GM21619 (cell line): ENCODE results near the gene LRRC47.

Experiments
- ATAC-seq: cut with Tn5 transposase; IDR thresholded peaks from one replicate; pipeline ENCODE4 v1.9.1; 2021; ENCODE audit not compliant: unreplicated experiment

Gene LRRC47

DNA sequence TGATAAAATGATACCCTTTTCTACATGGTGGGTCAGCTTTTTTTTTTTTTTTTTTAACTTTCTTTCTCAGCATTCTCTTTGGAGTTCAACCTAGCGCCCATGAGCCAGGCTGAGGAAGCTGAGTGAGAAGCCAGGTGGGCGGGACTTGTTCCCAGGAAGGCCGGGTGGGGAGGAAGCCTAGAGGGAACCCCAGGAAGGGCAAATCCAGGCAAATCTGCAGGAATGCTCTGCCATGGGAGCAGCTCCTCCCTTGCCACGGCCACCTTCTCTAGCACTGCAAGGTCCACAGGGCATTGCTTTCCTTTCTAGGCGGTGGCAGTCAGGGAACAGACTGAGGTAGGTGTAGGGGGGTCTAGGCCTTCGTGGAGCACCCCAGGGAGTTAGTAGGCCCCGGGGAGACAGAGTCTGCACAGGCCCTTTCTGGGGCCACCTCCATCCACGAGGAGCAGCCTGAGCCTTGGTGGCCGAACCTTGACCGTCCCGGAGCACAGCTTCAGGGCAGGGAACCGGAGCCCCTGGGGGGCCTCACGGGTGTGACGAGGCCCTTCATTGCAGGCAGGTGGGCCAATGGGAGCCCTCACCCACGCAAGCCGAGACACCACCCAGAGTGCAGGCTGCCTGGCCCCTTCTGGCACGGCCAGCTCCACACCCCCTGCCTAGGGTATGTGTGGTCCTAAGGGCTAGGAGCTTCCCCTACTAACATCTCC, 62.3 kb downstream of the LRRC47 start:
- ATAC-seq = no peak

DNA sequence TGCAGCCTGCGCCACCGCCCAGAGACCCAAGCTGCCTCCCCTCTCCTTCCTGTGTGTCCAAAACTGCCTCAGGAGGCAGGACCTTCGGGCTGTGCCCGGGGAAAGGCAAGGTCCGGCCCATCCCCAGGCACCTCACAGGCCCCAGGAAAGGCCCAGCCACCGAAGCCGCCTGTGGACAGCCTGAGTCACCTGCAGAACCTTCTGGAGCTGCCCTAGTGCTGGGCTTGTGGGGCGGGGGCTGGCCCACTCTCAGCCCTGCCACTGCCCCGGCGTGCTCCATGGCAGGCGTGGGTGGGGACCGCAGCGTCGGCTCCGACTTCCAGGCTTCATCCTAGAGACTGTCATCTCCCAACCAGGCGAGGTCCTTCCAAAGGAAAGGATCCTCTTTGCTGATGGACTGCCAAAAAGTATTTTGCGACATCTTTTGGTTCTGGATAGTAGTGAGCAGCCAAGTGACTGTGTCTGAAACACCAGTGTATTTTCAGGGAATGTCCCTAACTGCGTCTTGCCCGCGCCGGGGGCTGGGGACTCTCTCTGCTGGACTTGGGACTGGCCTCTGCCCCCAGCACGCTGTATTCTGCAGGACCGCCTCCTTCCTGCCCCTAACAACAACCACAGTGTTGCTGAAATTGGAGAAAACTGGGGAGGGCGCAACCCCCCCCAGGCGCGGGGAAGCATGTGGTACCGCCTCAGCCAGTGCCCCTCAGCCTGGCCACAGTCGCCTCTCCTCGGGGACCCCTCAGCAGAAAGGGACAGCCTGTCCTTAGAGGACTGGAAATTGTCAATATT, 63.0 kb downstream of the LRRC47 start:
- no peak for ATAC-seq

DNA sequence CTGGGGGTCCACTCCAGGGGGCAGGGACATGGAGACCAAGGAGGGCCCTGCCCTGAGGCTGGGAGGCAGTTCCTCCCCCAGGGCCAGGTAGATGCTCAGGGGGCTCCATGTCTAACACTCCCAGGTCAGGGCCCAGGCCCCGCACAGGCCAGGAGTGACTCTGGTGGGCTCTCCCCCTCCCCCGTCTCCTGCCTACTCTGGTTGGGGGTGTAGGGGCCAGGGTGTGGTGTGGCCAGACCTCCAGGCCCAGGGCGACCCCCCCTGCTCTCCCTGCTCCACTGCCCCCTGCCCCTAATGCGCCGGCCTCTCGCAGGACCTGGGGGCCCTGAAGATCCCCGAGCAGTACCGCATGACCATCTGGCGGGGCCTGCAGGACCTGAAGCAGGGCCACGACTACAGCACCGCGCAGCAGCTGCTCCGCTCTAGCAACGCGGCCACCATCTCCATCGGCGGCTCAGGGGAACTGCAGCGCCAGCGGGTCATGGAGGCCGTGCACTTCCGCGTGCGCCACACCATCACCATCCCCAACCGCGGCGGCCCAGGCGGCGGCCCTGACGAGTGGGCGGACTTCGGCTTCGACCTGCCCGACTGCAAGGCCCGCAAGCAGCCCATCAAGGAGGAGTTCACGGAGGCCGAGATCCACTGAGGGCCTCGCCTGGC, 63.7 kb downstream of the LRRC47 start:
- no peak for ATAC-seq

DNA sequence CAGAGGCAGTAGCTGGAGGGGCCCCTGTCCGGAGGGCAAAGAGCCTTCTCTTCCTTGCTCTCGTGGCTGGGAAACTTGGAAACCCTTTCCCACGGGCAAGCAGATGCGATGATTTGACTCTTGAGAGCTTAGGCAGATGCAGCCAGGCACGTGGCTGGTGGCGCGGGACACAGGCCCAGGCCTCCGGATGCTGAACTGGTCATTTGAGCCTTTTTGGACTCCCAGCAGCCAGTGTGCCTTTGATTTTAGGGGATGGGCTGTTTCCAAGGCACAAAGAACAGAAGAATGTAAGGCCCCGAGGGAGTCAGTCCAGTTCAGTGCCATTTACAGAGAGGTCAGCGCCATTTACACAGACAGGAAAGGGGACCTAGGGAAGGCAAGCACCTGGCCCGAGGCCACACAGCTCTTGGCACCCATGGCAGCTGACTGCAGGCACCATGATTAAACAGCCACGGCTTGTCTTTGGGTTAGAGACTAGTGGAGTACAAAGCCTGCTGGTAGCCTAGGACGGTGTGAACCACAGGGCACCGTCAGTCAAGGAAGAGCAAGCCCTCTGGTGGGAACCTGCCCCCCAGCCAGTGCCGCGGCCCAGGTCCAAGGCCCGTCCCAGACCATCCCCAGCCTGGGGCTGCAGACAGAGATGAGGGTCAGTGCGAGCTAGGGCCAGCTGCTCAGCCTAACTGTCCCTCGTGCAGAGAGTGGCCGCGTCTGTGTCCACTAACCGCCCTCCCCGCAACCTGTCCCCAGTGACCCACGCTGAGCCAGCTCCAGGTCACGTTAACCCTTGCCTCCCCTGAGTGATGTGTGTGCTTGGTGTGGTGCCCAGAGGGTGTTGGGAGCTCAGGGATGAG, 64.5 kb downstream of the LRRC47 start:
- no peak for ATAC-seq

DNA sequence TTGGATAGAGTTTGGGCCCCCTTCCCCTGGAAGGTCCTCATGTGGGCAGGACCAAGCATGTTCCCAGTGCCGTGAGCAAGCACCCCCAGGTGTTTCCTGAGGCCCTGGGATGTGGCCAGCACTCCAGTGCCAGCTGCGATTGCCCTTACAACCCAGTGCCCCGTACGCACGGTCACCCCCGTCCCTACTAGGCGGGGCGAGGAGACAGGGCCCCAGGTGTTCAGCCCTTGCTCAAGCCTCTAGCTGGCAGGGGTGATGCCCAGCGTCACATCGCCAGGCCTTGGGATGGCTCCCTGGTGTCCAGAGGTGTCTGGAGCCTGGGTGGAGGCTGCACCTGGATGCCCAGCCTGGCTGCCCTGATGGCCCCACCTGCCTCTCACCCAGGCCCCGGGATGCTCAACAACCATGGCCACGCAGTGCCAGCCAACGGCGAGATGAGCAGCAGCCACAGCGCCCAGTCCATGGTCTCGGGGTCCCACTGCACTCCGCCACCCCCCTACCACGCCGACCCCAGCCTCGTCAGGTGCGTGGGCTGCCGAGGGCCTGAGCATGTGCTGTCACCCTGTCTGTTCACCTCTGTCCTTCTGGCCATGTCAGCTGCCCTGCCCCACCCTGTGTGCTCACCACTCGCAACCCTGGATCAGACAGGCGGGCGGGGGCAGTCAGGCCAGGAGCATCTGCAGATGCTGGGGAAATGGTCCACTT, 65.6 kb downstream of the LRRC47 start:
- ATAC-seq = no peak

DNA sequence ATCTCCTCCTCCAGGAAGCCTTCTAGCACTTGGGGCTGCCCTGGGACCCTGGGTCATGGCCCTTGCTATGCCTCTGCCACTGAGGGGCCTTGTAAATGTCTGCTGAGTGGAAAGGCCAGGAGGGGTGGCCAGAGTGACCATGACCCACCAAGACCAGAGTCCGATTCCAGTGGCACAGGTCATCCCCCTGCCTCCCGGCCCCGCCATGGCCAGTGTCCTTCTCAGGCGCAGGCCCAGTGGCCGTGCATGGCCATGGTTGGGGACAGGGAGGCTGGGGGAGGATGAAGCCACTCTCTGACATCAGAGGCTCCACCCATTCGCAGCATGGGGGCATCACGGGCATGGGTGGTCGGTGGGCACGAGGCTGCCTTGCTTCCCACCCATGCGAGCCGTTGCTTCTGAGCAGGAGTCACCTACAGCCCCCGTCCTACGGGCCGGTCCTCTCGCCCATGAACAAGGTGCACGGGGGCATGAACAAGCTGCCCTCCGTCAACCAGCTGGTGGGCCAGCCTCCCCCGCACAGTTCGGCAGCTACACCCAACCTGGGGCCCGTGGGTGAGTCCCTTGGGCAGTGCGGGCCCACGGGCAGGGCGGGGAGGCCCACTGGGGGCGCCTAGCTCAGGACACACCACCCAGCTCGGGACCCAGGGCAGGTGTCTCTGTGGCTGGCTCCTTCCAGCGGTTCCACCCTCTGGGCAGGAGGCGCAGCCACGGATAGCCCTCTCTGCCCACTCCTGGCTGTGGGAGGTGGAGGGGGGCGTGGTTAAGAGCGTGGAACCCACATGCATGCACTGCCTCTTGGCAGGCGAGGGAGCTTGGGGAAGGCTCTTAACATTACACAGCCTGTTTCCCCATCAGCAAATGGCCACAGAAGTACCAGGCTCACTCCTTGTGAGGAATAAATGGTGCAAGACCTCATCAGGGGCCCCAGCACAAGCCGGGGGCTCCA, 66.4 kb downstream of the LRRC47 start:
- ATAC-seq = no peak
